Measurements from ENCODE around the gene ATP1A4.

Gene ATP1A4

DNA sequence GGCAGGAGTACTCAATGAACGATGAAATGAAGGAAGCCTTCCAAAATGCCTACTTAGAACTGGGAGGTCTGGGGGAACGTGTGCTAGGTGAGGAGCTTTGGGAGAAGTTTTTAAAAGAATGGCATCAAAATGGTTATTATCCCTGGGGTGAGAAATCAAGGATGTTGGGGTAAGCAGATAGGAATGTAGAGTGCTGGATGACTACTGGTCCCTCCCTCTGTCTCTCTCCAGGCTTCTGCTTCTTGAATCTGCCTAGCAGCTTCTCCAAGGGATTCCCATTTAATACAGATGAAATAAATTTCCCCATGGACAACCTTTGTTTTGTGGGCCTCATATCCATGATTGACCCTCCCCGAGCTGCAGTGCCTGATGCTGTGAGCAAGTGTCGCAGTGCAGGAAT lies 20.0 kb downstream of the ATP1A4 start:
- H3K4me1 ChIP-seq: peaks cover 43 to 56% (median 52%) of the 10 kb centered on the region in 10 experiments

DNA sequence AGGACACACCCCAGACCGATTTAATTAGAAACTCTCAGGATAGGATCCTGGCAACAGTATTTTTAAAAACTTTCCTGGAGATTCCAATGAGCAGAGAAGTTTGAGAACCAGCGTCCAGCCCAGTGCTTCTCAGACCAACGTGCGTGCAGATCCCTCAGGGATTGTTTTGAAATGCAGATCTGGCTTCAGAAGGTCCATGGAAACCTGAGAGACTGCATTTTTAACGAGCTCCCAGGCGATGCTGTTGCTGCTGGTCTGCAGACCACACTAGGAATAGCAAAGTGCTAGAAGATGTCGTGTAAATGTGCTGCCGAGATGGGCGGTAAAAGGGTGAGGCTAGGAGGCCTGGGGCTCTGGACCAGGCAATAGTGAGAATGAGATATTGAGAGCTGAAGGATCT lies 20.6 kb downstream of the ATP1A4 start:
- no peak for TF ChIP-seq Cebpa-rat (IDR thresholded peaks at IDR 0.05)
- H3K9ac ChIP-seq: no peak overlapping the region
- peak overlapping the region in 1 of 11 experiments; percentile 94; a peak in 1 of 22 replicates for H3K4me2 ChIP-seq
- H3K27me3 ChIP-seq: no peaks in the 10 kb centered on the region
- no peak overlapping the region for H3K4me3 ChIP-seq
- H3K27ac ChIP-seq: no peak overlapping the region
- no peaks in the 10 kb centered on the region for H3K36me3 ChIP-seq
- no peaks in the 10 kb centered on the region for H3K9me3 ChIP-seq (replicated peaks in 1 of 11)
- no peaks in the 10 kb centered on the region for H4K20me1 ChIP-seq
- H3K4me1 ChIP-seq: peaks cover 37 to 50% (median 46%) of the 10 kb centered on the region in 10 experiments

More for the DNA sequence above, 20.0 kb downstream of the ATP1A4 start:
- H3K27ac ChIP-seq: no peak overlapping the region
- no peaks in the 10 kb centered on the region for H3K9me3 ChIP-seq (replicated peaks in 1 of 11)
- no peaks in the 10 kb centered on the region for H3K27me3 ChIP-seq
- no peaks in the 10 kb centered on the region for H4K20me1 ChIP-seq
- no peak overlapping the region for H3K9ac ChIP-seq
- no peaks in the 10 kb centered on the region for H3K36me3 ChIP-seq
- TF ChIP-seq Cebpa-rat (IDR thresholded peaks at IDR 0.05): no peak
- H3K4me3 ChIP-seq: no peak overlapping the region
- peak overlapping the region in 9 of 11 experiments; percentile 83 to 97 (median 92); a peak in 17 of 22 replicates for H3K4me2 ChIP-seq

DNA sequence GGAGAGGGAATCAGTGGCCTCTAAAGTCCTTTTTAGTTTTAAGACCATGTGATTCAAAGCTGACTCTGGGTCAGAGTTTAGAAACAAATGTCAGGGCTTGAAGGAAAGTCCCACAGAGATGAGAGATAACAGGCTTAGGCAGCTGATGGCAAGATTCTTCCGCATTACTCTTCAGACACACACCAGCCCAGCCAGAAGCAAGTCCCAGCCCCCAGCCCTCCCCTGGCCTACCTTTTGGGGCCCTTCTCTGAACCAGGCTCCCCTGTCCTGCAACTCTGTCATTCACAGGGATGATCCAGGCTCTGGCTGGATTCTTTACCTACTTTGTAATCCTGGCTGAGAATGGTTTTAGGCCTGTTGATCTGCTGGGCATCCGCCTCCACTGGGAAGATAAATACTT lies 25.8 kb downstream of the ATP1A4 start:
- Histone ChIP-seq H3K36me3 (no peaks in the 10 kb centered on the region), H3K27ac (no peak overlapping the region), H3K27me3 (no peaks in the 10 kb centered on the region), H3K4me1 (no peaks in the 10 kb centered on the region), H3K9me3 (replicated peaks in 1 of 11) (no peaks in the 10 kb centered on the region), H4K20me1 (no peaks in the 10 kb centered on the region), H3K4me3 (no peak overlapping the region), H3K9ac (no peak overlapping the region), H3K4me2 (no peak overlapping the region)
- no peak for TF ChIP-seq Cebpa-rat (IDR thresholded peaks at IDR 0.05)

DNA sequence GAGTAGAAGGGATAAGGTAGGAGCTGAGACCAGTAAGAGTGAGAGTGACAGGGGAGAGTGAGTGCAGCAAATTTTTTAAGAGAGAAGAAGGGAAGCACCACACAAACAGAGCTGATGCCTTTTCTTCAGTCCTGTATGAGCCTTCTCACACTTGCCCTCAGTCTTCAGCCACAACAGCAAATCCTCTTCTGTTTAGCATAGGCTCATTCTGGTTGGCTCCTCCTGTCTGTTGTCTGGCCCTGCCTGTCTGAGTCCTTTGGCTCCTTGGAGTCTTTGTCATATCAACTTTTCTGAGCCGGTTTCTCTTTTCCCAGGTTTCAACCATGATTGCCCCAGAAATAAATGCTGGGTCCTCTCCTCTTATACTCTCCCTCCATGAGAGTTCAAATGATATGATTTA lies 26.3 kb downstream of the ATP1A4 start:
- Histone ChIP-seq H3K4me3 (no peak overlapping the region), H3K27me3 (no peaks in the 10 kb centered on the region), H3K9ac (no peak overlapping the region), H3K4me1 (no peaks in the 10 kb centered on the region), H4K20me1 (no peaks in the 10 kb centered on the region), H3K9me3 (replicated peaks in 1 of 11) (no peaks in the 10 kb centered on the region), H3K4me2 (no peak overlapping the region), H3K27ac (no peak overlapping the region), H3K36me3 (no peaks in the 10 kb centered on the region)
- TF ChIP-seq Cebpa-rat (IDR thresholded peaks at IDR 0.05): no peak

DNA sequence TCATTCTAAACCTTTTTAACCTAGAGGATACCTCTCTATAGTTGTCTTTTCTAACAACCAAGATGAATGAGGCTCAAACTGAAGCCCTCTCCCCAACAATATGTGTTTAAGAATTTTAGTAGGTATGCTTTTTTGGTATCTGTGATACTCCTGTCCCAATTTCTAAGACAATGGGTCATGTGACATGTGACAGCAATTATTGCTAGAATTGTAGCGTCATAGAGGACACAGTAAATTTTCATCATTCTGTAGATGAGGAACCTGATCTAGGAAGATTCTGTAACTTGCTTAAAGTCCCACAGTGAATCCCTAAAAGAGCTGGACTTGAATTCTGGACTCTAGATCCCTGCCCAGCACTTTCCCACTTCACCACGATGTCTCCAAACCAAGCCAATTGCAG lies 27.3 kb downstream of the ATP1A4 start:
- Histone ChIP-seq H3K4me2 (no peak overlapping the region), H3K27ac (no peak overlapping the region), H3K4me1 (no peaks in the 10 kb centered on the region), H3K9ac (no peak overlapping the region), H3K36me3 (no peaks in the 10 kb centered on the region), H4K20me1 (no peaks in the 10 kb centered on the region), H3K9me3 (replicated peaks in 1 of 11) (no peaks in the 10 kb centered on the region), H3K27me3 (no peaks in the 10 kb centered on the region), H3K4me3 (no peak overlapping the region)
- TF ChIP-seq Cebpa-rat (IDR thresholded peaks at IDR 0.05): no peak

DNA sequence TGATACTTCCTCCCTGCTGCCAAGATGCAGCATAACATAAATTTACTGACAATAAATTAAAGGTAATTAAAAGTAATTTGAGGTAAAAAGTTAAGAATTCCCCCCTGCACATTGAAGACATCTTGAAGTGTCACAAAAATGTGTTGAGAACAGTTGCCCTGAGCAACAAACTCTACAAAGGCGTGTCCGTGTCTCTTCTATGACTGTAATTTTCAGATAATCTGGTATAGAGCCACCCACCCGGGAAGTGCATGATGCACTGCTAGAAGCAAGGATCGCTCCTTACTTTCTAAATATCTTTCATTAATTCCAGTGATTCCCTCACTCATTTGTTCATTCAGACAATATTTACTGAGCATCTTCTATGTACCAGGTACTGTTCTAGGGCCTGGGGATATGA lies 27.9 kb downstream of the ATP1A4 start:
- no peak overlapping the region for H3K4me2 ChIP-seq
- no peaks in the 10 kb centered on the region for H3K27me3 ChIP-seq
- H3K4me1 ChIP-seq: no peaks in the 10 kb centered on the region
- no peaks in the 10 kb centered on the region for H3K36me3 ChIP-seq
- no peak overlapping the region for H3K4me3 ChIP-seq
- no peak for TF ChIP-seq Cebpa-rat (IDR thresholded peaks at IDR 0.05)
- no peaks in the 10 kb centered on the region for H3K9me3 ChIP-seq (replicated peaks in 1 of 11)
- H4K20me1 ChIP-seq: no peaks in the 10 kb centered on the region
- H3K9ac ChIP-seq: no peak overlapping the region
- H3K27ac ChIP-seq: no peak overlapping the region

DNA sequence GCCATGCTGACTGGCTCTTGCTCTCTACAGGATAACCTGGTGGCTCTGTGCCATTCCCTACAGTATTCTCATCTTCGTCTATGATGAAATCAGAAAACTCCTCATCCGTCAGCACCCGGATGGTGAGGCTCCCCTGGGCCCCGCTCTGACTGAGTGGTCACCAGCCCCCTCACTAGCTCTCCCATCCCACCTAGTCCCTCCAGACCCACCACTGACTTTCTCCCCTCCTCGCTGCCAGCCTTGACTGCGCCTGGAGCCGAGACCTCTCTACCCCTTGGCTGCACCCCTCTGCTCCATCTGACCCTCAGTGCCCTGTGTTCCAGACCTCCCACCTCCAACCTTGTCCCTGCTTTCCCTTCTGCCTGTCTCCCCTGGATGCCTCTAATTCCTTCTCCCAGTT lies 34.8 kb downstream of the ATP1A4 start:
- H4K20me1 ChIP-seq: no peaks in the 10 kb centered on the region
- no peaks in the 10 kb centered on the region for H3K4me1 ChIP-seq
- TF ChIP-seq Cebpa-rat (IDR thresholded peaks at IDR 0.05): no peak
- H3K27ac ChIP-seq: no peak overlapping the region
- H3K9ac ChIP-seq: no peak overlapping the region
- no peaks in the 10 kb centered on the region for H3K9me3 ChIP-seq (replicated peaks in 1 of 11)
- H3K4me3 ChIP-seq: no peak overlapping the region
- H3K36me3 ChIP-seq: no peaks in the 10 kb centered on the region
- no peak overlapping the region for H3K4me2 ChIP-seq
- no peaks in the 10 kb centered on the region for H3K27me3 ChIP-seq

DNA sequence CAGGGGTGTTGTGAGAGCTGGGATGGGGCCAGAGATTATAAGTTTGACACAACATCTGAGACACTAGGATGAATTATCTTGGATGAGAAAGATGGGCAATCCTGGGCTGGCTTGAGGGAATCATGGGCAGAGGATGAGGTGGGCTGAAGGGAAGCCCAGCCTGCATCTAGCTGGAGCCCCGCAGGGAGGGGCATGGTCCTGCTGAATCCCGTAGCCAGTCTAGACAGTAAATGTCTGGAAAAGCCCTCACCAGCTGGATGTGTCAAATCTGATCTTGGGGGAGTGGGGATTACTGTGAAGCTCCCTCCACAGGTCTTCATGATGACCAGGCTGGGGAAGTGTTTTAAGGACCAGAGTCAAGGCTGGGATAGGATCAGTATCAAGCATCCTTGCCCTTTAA lies 35.3 kb downstream of the ATP1A4 start:
- Histone ChIP-seq H4K20me1 (no peaks in the 10 kb centered on the region), H3K4me1 (no peaks in the 10 kb centered on the region), H3K4me3 (no peak overlapping the region), H3K36me3 (no peaks in the 10 kb centered on the region), H3K9ac (no peak overlapping the region), H3K27me3 (no peaks in the 10 kb centered on the region), H3K4me2 (no peak overlapping the region), H3K9me3 (replicated peaks in 1 of 11) (no peaks in the 10 kb centered on the region), H3K27ac (no peak overlapping the region)
- no peak for TF ChIP-seq Cebpa-rat (IDR thresholded peaks at IDR 0.05)

DNA sequence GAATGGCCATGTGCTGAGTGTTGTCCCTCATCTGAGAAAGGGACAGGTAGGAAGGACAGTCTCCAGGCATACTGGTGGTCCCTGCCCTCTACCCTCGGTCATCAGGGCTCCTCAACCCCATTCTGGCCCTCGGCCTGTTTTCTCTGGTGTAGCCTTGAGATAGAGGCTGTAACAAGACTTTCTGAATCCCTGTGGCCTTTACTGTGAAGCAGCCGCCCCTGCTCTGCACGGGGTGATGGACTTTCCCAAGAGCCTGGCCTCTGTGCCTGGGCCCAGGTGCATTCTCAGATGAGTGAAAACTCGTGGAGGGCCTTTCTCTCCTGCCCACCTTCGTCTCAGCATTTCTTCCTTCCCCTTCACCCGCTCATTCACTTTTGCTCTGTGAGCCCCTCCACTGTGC lies 36.0 kb downstream of the ATP1A4 start:
- Histone ChIP-seq H3K9me3 (replicated peaks in 1 of 11) (no peaks in the 10 kb centered on the region), H3K36me3 (no peaks in the 10 kb centered on the region), H3K4me2 (no peak overlapping the region), H3K27me3 (no peaks in the 10 kb centered on the region), H3K4me3 (no peak overlapping the region), H4K20me1 (no peaks in the 10 kb centered on the region), H3K9ac (no peak overlapping the region), H3K27ac (no peak overlapping the region), H3K4me1 (peaks cover 0 to 1% (median 0%) of the 10 kb centered on the region in 10 experiments; a peak in 2 of 20 replicates)
- TF ChIP-seq Cebpa-rat (IDR thresholded peaks at IDR 0.05): no peak

DNA sequence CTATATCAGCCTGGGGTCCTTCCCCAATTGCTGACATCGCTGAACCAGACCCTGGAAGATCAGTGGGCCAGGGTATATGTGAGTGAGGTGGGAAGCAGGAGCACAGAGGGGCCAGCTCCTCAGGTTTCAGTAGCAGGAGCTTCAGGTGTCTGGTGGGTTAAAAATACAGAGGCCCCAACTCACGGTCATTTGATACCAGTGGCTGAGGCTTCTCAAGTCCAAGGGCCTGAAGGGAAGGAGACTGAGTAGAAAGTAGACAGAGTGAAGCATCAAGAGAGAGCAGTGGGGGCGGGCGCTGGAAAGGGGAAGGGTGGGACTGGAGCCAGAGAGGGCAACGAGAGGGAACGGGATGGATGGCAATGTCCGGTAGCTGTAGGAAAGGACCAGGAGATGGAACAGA lies 36.9 kb downstream of the ATP1A4 start:
- H4K20me1 ChIP-seq: no peaks in the 10 kb centered on the region
- H3K9ac ChIP-seq: no peak overlapping the region
- H3K4me3 ChIP-seq: no peak overlapping the region
- no peak overlapping the region for H3K27ac ChIP-seq
- peaks cover 0 to 9% (median 2%) of the 10 kb centered on the region in 10 experiments; a peak in 10 of 20 replicates for H3K4me1 ChIP-seq
- no peak for TF ChIP-seq Cebpa-rat (IDR thresholded peaks at IDR 0.05)
- no peaks in the 10 kb centered on the region for H3K9me3 ChIP-seq (replicated peaks in 1 of 11)
- no peak overlapping the region for H3K4me2 ChIP-seq
- H3K27me3 ChIP-seq: no peaks in the 10 kb centered on the region
- no peaks in the 10 kb centered on the region for H3K36me3 ChIP-seq
